ENCODE measurements around the gene FGF18. TPM values are rescaled to one million over a fixed set of nuclear protein-coding genes. Genes with fewer than 3 reads are reported as not detected.

FGF18 gene
- total RNA-seq, 4 donors from 2014 or later, result 0.53 TPM; not detected in 3

- no peaks in the 10 kb centered on the region for H3K27me3 ChIP-seq
- no peaks in the 10 kb centered on the region for H3K9me3 ChIP-seq
- no peaks in the 10 kb centered on the region for H3K36me3 ChIP-seq
- no peak for DNase-seq
- no peak for TF ChIP-seq POLR2A (IDR thresholded peaks at IDR 0.05)
- TF ChIP-seq CTCF (IDR thresholded peaks at IDR 0.05), result no peak
- no peak overlapping the region for H3K27ac ChIP-seq
- no peak overlapping the region for H3K4me3 ChIP-seq
- no peaks in the 10 kb centered on the region for H3K4me1 ChIP-seq
These were observed 42.9 kb downstream of the FGF18 start for GRCh38 chr5:171462136-171462927.

GRCh38 chr5:171462928-171463861 is 43.7 kb downstream of the FGF18 start:
- DNase-seq, result no peak
- H3K27me3 ChIP-seq, result no peaks in the 10 kb centered on the region
- H3K4me1 ChIP-seq, result no peaks in the 10 kb centered on the region
- H3K4me3 ChIP-seq, result no peak overlapping the region
- H3K27ac ChIP-seq, result no peak overlapping the region
- H3K9me3 ChIP-seq, result no peaks in the 10 kb centered on the region
- TF ChIP-seq CTCF (IDR thresholded peaks at IDR 0.05) (no peak), POLR2A (IDR thresholded peaks at IDR 0.05) (no peak)
- H3K36me3 ChIP-seq, result no peaks in the 10 kb centered on the region

- Histone ChIP-seq H3K27me3 (no peaks in the 10 kb centered on the region), H3K36me3 (no peaks in the 10 kb centered on the region), H3K9me3 (no peaks in the 10 kb centered on the region), H3K27ac (no peak overlapping the region), H3K4me3 (no peak overlapping the region), H3K4me1 (no peaks in the 10 kb centered on the region)
- DNase-seq, result no peak
- TF ChIP-seq POLR2A (IDR thresholded peaks at IDR 0.05), result no peak
- no peak for TF ChIP-seq CTCF (IDR thresholded peaks at IDR 0.05)
These were observed 44.4 kb downstream of the FGF18 start for GRCh38 chr5:171463862-171464229.

DNA sequence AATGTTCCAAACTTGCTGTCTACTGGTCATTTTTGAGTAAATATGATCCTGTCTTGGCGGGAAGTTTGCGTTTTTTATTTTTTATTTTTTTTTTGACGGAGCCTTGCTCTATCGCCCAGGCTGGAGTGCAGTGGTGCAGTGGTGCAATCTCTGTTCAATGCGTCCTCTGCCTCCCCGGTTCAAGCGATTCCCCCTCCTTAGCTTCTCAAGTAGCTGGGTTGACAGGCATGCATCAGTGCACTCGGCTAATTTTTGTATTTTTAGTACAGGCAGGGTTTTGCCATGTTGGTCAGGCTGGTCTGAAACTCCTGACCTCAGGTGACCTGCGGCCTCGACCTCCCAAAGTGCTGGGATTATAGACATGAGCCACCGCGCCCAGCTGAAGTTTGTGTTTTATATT is 45.4 kb downstream of the FGF18 start:
- no peak overlapping the region for H3K27ac ChIP-seq
- no peaks in the 10 kb centered on the region for H3K27me3 ChIP-seq
- no peak for DNase-seq
- H3K36me3 ChIP-seq, result no peaks in the 10 kb centered on the region
- TF ChIP-seq POLR2A (IDR thresholded peaks at IDR 0.05) (no peak), CTCF (IDR thresholded peaks at IDR 0.05) (no peak)
- no peaks in the 10 kb centered on the region for H3K9me3 ChIP-seq
- H3K4me1 ChIP-seq, result no peaks in the 10 kb centered on the region
- no peak overlapping the region for H3K4me3 ChIP-seq

- Histone ChIP-seq H3K9me3 (no peaks in the 10 kb centered on the region), H3K4me1 (no peaks in the 10 kb centered on the region), H3K27me3 (no peaks in the 10 kb centered on the region), H3K36me3 (no peaks in the 10 kb centered on the region), H3K27ac (no peak overlapping the region), H3K4me3 (no peak overlapping the region)
- TF ChIP-seq CTCF (IDR thresholded peaks at IDR 0.05), result no peak
- no peak for TF ChIP-seq POLR2A (IDR thresholded peaks at IDR 0.05)
- no peak for DNase-seq
These were observed 47.7 kb downstream of the FGF18 start for GRCh38 chr5:171467107-171467506.
